ENCODE measurements around the gene PASK. TPM values are rescaled to one million over a fixed set of nuclear protein-coding genes. Genes with fewer than 3 reads are reported as not detected.

PASK gene
- total RNA-seq, 2 experiments from 2014 or later = 73.6 to 73.8 TPM

DNA sequence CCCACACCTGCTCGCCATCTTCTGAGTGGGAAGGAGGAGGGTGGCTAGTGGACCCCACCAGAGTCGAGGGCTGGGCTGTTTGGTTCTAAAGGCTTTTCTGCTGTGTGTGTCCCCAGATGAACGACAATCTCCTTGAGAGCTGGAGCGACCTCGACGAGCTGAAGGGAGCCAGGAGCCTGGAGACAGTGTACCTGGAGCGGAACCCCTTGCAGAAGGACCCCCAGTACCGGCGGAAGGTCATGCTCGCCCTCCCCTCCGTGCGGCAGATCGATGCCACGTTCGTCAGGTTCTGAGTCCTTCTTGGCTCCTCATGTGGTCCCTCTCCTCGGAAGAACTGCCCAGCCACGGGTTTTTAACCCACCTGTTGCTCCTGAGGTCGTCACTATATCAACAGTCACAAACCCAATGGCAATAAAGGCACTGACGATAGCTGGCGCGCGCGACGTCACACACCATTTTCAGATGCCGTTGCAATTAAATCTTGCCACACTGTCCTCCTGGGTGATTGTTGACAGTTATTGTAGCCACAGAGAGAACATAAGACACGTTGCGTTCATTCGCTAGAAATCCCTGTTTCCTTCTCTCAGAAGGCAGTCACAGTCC, 33.4 kb upstream of the PASK start:
- POLR2A ChIA-PET = no interaction called here
- CTCF ChIA-PET = no interaction called here

DNA sequence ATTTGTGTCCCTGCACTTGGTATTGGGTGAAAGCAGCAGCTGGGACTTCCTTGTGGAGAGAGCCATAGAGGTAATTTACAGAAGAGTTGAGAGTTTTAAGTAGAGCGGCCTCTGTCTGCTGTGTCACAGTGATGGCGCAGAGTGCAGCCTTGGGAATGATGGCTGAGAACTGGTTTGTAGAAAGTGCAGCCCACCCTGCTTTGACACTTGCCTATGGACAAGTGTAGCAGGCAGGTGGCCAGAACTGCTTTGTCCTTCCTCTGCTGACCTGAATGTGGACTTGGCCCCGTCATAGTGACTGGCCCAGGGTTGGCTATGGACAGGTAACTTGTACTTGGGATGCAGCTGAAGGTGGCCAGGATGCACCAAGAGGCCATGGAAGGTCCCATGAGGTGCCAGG, 32.9 kb upstream of the PASK start:
- CTCF ChIA-PET = no interaction called here
- POLR2A ChIA-PET = no interaction called here

DNA sequence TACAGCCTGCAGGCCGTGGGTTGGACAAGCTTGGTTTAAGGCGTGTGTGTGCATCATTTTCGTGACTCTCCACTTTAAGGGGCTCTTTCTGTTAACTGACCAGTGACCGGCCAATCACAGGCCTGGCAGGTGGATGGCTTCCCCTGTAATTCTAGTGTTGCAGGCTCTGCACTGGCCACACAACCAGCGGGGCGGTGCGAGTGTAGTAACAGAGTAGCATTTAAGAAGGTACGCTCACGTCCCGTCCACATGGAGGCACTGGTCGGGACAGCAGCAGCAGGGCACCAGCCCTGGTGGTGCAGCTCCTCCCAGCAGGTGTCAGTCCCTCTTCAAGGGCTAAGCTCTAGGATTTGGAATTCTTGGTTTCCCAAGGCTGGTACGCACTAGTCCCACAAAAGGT, 31.2 kb upstream of the PASK start:
- POLR2A ChIA-PET = interaction anchor here (0.6 to 1.8 kb wide), 3 partner anchors 31 to 261 kb away, joined by 3 to 7 read pairs (median 4); partner anchors contain the start of genes PASK and PPP1R7
- CTCF ChIA-PET = no interaction called here

DNA sequence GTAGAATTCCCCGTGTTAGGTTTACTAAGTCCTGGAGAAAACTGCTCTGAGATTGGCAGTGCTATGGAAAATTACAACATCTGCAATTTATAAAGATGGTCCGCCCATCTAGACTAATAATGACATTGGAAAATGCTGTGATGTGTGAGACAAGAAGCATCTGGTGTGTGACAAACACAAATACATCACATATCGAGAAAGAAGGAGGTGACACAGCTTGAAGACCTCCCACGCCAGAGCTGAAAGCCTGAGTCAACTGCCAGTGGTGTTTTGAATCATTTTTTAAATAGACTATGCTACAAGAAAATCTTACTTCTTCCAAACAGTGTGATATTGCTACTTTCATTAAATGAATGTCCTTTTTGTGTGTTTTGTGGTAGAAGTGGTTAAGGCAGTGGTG, 30.6 kb upstream of the PASK start:
- ChIA-PET CTCF (no interaction called here), POLR2A (interaction anchor here (0.9 to 1.8 kb wide), 2 partner anchors 30 to 102 kb away, joined by 3 to 7 read pairs; partner anchors contain the start of genes PASK and PPP1R7)

DNA sequence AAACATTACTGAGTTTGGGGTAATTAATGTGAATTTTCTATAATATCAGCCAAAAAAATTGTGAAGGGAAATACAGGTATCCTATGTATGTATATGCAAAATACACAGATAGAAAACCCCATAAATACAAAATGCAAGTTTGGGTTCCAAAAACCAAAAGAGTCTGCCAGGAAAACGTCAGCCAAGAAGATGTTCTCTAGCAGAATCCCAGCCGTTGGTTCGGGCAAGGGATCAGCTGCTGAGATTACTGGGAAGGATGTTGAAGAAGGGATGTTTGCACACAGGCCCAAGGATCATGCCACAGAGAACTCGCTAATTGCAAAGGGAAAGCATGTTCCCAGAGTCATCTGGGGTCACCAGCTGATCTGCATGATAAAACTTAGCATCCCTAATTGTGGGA, 29.7 kb upstream of the PASK start:
- CTCF ChIA-PET = no interaction called here
- POLR2A ChIA-PET = interaction anchor here (1.8 kb wide), 1 partner anchor 29 kb away, joined by 7 read pairs; the partner anchor contains the start of genes PASK and PPP1R7

DNA sequence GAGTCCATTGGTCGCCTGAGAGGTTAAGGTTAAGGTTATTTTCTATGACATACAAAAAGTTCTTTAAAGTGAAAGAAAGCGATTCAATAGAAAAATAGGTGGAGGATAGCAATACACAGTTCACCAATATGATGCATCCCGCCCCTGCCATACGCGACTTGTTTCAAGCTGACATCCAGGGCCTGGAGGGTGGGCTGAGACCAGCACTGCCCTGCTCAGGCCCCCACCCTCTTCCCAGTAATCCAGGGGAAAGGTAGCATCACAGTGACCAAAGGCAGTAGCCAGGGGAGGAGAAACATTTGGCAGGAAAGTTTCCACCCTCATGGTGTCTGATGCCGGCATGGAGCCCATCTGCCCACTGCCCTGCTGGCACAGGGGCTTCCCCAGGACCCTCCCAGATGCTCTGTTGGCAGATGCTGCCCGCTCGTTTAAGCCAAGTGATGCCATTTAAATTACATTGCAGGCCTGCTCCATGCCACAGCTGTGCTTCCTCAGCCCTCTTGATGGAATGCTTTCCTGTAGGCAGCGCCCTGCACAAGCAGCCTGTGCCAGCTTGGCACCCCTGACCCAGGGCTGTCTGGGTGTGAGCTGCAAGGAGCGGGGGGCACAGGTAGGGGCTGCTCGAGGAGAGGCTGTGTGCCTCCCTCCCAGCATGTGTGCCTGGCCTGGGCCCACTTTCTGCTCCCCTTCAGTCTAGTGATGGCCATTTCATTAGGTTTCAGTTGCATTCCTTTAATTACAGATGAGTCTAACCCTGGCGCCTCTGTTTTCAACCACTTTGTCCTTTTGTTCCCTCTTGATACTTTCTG, 28.5 kb upstream of the PASK start:
- ChIA-PET POLR2A (no interaction called here), CTCF (interaction anchor here (0.7 kb wide), 1 partner anchor 888 kb away, joined by 3 read pairs; no protein-coding TSS in a partner anchor)

DNA sequence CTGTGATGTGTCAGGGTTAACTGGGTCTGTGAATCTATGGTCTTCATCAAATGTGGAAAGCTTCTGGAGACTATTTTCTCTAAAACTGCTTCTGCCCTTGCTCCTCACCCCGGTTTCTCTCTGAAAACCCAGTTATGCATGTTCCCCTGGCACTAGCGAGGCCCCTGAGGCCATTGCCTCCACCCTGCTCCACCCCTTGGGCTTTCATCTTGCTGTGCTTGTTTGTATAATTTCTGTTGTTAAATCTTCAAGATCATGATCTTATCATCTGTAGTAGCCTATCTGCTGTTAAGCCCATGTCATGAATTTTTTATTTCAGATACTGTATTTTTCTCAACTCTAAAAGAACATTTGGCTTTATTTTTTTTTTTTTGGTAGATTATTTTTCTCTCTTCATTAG, 24.3 kb upstream of the PASK start:
- POLR2A ChIA-PET = no interaction called here
- CTCF ChIA-PET = interaction anchor here (1.5 kb wide), 1 partner anchor 24 kb away, joined by 3 read pairs; no protein-coding TSS in a partner anchor

DNA sequence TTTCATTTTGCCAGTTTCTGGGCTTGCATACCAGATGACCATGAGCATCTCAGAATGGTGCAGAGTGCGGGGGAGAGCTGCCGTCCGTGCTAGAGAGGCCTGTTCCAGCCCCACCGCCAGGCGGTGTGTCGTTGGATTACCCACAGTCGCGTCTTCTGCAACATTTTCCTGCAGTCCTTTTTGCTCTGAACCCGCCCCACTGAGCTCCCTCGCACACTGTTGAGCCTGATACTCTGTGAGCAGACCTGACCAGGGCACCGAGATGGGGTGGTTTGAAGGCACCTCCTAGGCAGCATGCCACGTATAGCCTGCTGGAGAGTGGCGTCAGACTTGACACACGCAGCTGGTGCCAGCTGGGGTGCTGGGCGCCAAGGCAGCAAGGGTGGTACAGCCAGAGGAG, 19.1 kb upstream of the PASK start:
- POLR2A ChIA-PET = no interaction called here
- CTCF ChIA-PET = interaction anchor here (1.1 kb wide), 1 partner anchor 90 kb away, joined by 4 read pairs; no protein-coding TSS in a partner anchor

DNA sequence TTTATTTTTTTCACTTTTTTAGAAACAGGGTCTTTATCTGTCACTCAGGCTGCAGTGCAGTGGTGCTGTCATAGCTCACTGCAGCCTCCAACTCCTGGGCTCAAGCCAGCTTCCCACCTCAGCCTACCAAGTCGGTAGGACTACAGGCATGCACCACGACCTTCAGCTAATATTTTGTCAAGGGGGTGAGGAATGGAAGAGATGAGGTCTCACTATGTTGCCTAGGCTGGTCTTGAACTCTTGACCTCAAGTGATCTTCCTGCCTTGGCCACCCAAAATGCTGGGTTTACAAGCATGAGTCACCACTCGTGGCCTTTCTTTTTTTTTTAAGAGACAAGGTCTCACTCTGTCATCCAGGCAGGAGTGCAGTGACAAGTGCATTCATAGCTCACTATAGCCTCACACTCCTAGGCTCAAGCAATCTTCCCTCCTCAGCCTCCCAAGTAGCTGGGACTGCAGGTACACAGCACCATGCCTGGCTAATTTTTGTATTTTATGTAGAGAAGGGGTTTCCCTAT, 14.4 kb upstream of the PASK start:
- ChIA-PET POLR2A (no interaction called here), CTCF (no interaction called here)

DNA sequence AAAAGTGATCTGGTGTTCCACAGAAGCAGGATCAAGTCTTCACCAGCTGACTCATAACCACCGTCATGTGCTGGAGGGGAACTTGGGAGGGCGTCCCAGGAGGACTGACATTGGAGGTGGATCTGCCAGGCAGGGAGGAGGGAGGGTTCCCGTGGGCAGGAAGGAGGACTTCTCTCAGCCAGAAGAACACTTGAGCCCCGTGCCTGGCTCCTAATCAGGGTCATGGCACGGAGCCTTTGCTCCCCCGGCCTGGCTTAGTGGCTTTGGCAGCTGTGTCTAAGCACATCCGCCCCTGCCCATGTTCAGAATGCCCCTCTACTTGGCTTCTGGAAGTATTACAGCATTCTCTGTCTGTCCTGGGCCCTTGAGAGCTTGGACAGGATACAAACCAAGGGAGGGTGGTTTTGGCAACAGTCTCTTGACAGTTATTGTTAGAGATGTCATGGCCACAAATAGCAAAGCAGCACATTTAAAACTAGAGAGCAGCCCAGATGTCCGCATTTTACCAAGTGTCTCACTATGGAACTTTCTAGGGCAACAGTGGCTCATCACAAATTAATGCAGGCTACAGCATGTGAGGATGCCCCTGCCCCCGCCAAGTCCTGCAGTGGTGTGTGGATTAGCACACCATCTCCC, 12.5 kb upstream of the PASK start:
- POLR2A ChIA-PET = no interaction called here
- CTCF ChIA-PET = no interaction called here

DNA sequence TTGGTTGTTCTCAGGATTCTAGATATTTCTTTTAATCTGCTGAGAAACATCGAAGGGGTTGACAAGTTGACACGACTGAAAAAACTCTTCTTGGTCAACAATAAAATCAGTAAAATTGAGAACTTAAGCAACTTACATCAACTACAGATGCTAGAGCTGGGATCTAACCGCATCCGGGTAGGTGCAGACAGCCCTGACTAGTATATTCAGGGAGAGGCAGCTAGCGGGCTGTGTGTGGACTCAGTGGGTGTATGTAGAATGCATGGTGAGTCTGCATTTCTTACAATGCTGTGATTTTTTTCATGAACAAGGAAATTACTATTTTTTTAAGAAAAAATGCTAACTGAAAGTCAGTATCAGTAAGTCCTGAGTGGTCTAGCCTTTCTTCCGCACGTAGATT, 11.0 kb upstream of the PASK start:
- POLR2A ChIA-PET = no interaction called here

DNA sequence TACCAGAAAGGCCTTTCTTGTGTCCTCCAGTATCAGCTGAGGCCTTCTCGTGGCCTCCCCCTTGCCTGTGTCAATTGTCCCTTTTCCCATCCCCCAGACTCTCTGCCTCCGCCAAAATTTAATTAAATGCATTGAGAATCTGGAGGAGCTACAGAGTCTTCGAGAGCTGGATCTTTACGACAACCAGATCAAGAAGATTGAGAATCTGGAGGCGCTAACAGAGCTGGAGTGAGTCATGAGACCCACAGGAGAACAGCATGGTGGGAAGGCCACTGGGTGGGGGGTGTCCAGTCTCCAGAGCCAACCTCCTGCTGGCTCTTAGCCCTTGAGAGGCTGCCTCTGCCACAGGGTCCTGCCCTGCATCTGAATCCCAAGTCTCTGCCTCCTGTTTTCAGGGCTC, 9.8 kb upstream of the PASK start:
- POLR2A ChIA-PET = no interaction called here
- CTCF ChIA-PET = no interaction called here

More for the DNA sequence above, 11.0 kb upstream of the PASK start:
- CTCF ChIA-PET = no interaction called here

DNA sequence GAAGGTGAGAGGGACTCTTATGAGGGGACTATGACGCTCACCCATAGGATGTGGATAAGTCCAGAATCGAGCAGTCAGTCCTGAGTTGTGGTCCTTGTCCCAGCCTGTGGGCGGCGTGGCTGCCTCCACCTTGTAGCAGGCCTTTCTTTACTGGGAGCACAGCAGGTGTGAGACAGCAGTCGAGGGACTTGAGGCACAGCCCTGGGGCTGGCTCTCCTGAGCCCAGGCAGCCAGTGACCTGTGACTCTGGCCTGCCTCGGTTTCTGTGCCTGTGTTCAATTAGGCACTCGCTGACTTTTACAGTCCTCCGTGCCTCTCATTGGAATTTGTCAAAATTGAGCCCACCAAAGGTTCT, 9.3 kb upstream of the PASK start:
- ChIA-PET POLR2A (no interaction called here), CTCF (interaction anchor here (1.7 kb wide), 1 partner anchor 80 kb away, joined by 5 read pairs; no protein-coding TSS in a partner anchor)

DNA sequence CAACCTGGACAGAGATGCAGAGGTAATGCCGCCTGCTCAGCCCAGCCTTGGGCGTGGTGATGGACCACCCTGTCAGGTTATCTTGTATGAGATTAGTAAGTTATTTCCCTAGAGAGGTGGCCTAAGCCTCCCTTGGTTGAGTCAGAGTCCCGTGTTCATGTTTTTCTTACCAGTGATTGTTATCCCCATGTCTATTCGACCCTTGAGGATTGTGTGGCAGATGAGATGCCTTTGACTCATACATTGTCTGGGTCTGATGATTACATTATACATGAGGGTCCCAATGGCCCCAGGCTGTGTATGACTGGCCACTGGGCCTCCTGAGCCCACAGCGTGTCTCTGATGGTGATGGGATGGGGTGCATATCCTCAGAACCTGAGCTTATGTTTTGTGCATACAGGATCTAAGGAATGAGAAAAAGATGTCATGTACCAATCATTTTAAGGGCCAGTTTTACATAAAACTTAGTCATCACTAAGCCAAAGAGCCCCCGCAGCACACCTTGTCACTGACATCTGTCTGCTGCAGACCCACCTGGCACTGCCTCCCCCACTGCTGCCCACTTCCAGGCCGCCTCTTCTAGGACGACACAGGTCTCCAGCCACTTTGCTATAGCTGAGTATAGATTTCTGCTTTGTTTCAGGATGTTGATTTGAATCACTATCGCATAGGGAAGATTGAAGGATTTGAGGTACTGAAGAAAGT, 8.7 kb upstream of the PASK start:
- CTCF ChIA-PET = interaction anchor here (1.7 kb wide), 1 partner anchor 80 kb away, joined by 5 read pairs; no protein-coding TSS in a partner anchor
- POLR2A ChIA-PET = no interaction called here

DNA sequence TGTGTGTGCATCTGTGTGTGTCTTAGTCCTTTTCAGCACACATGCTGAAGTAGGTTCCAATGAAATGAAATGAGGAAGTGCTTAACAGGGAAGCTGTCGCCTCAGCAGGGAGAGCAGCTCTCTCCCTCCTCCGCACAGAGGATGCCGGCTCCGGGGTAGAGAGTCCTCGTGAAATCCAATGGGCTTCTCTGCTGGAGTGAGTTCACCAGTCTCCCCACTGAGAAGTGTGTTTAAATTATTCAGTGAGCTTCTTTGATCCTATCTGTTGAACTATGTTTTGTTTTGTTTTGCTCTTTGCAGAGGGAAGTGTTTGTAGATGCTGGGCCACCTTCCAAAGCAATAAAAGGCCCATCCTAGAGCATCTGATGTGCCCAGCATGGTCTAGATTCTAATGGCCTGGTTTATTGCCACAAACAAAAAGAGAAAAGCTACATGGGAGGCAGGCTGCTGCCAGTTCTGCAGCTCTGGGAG, 7.7 kb upstream of the PASK start:
- POLR2A ChIA-PET = no interaction called here
- CTCF ChIA-PET = interaction anchor here (1.7 kb wide), 1 partner anchor 79 kb away, joined by 5 read pairs; no protein-coding TSS in a partner anchor

DNA sequence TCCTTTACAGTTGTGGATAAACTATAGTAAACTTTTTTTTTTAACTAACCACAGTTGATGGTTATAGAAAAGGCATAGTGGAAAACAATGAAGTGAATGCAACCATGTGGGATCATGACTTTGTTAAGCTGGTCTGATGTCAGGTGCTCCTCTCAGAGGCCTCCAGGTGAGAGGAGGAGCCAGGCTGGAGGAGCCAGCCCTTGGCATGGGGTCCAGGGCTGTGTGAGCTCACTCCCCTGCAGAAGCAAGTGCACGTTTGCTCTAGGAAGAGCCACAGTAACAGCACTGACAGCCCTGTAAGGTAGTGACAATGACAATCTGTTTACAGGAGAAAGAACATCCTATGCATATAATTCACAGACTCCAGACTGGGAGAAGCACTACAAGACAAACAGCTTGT, 6.7 kb upstream of the PASK start:
- POLR2A ChIA-PET = interaction anchor here (0.8 kb wide), 1 partner anchor 46 kb away, joined by 3 read pairs; no protein-coding TSS in a partner anchor
- CTCF ChIA-PET = interaction anchor here (0.6 kb wide), 1 partner anchor 79 kb away, joined by 3 read pairs; no protein-coding TSS in a partner anchor

DNA sequence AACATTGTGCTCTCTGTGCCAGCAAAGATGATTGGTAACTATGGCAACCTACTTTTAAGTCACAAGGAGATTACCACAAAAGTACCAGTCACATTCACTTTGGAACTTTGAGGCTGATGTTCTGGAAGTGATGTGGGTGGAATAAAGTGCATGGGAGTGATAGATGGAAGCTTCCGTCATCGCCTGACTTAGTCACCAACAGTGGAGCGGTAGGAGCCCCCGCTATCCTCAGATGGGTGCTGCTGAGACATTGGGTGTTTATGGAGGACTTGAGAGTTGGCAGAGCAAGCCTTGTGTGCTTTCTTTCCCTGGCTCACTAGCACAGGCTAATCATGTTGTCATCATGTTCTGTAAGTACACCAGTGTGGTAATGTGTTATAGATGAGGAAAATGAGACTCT, 5.6 kb upstream of the PASK start:
- ChIA-PET POLR2A (interaction anchor here (0.8 kb wide), 1 partner anchor 45 kb away, joined by 3 read pairs; no protein-coding TSS in a partner anchor), CTCF (no interaction called here)

DNA sequence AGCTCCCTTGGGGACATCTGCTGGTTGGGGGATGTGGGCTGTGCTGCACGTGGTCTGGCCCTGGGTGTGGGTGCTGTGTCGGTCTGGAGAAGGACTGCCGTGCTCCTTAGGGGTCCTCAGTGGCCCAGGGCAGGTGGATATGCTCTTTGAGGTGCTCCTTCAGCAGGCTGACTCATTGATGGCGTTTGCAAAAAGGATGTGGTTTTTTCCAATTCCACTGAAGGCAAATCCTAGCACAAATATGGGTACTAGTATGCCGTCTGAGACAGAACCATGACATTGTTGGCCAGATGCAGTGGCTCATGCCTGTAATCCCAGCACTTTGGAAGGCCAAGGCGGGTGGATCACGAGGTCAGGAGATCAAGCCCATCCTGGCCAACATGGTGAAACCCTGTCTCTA, 4.3 kb upstream of the PASK start:
- ChIA-PET CTCF (no interaction called here), POLR2A (no interaction called here)

DNA sequence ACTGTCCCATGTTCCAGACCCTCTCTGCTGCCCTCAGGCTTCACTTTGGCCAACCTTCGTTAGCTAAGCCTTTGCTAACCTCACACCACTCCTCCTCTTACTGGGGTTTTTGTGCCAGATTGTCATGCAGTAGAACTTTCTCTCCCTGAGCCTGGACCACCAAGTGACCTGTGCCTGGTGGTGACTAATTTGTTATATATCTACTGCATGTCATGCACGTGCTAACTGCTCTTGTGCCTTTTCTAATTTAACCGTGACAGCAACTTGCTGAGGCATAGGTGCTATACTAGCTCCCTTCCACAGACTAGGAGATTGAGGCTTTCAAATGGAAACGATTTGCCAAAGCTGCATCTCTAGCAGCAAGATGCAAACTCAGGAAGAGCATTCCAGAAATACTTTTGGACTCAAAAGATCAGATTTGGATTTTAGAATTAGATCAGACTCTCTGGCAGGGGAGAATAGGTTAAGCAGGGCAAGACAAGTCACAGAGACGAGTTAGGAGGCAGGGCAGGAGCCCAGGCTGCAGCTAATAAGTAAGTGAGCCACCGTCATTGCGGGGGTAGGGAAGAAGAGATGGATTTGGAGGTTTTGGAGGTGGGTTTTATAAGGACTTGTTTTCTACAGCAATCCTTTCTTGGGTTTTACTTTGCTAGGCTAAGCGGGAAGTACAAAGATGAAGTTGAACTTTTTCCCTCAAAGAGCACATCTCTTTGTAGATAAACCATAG, 2.8 kb upstream of the PASK start:
- POLR2A ChIA-PET = interaction anchor here (0.8 kb wide), 1 partner anchor 164 kb away, joined by 3 read pairs; the partner anchor contains the start of genes HDLBP and SEPTIN2
- CTCF ChIA-PET = interaction anchor here (1.5 kb wide), 2 partner anchors 74 to 79 kb away, joined by 3 to 5 read pairs; no protein-coding TSS in a partner anchor

Data from activated CD8-positive, alpha-beta memory T cell treated with anti-CD3 and anti-CD28 coated beads for 36 hours (primary cell).